DOHH2 (cell line): ENCODE measurements around the gene POLR3C.
A peak's percentile ranks its signal among the peaks of the same experiment; 100 is the strongest.

Experiments
- H3F3A ChIP-seq: fragments of 200-600 bp; sonication (generic), shearing (Covaris generic); 2 replicates; pipeline ENCODE4 v1.6.0; 2016; ENCODE audit warnings: antibody characterized with exemption, mild to moderate bottlenecking; ENCODE audit not compliant: control insufficient read depth, insufficient read depth
- H3K27ac ChIP-seq: fragments of 200-600 bp; sonication (generic); 2 replicates; pipeline ENCODE4 v1.5.1; 2014; ENCODE audit warnings: low read depth, mild to moderate bottlenecking, low read length, moderate library complexity
- H3K27me3 ChIP-seq: fragments of 200-600 bp; sonication (generic); 2 replicates; pipeline ENCODE4 v1.6.1; 2014; ENCODE audit warnings: mild to moderate bottlenecking, low read length, mixed read lengths; ENCODE audit not compliant: control insufficient read depth
- H3K36me3 ChIP-seq: fragments of 200-600 bp; sonication (generic); 2 replicates; pipeline ENCODE4 v1.6.1; 2014; ENCODE audit warnings: mild to moderate bottlenecking, low read length, moderate library complexity, mixed read lengths; ENCODE audit not compliant: control insufficient read depth
- H3K4me1 ChIP-seq: fragments of 200-600 bp; sonication (generic); 2 replicates; pipeline ENCODE4 v1.6.1; 2014; ENCODE audit warnings: mild to moderate bottlenecking, low read length, mixed read lengths; ENCODE audit not compliant: control insufficient read depth
- H3K4me2 ChIP-seq: fragments of 200-600 bp; sonication (generic); 2 replicates; pipeline ENCODE4 v1.6.0; 2014; ENCODE audit warnings: mild to moderate bottlenecking, low read length, moderate library complexity
- H3K4me3 ChIP-seq: fragments of 200-600 bp; sonication (generic); 2 replicates; pipeline ENCODE4 v1.5.1; 2014; ENCODE audit warnings: mild to moderate bottlenecking, low read length, mixed read lengths
- H3K79me2 ChIP-seq: fragments of 200-600 bp; sonication (generic); 2 replicates; pipeline ENCODE4 v1.6.1; 2014; ENCODE audit warnings: mild to moderate bottlenecking, low read length, mixed read lengths; ENCODE audit not compliant: control insufficient read depth
- H3K9me2 ChIP-seq: fragments of 200-600 bp; sonication (generic); replicated peaks from 2 replicates; pipeline ENCODE4 v1.6.1; 2014; ENCODE audit warnings: mild to moderate bottlenecking, low read length, mixed read lengths; ENCODE audit not compliant: control insufficient read depth
- H3K9me3 ChIP-seq: fragments of 200-600 bp; sonication (generic); 2 replicates; pipeline ENCODE4 v1.6.1; 2014; ENCODE audit warnings: antibody characterized with exemption, low read length, mixed read lengths; ENCODE audit not compliant: control insufficient read depth, insufficient read depth
- H4K20me1 ChIP-seq: fragments of 200-600 bp; sonication (generic); 2 replicates; pipeline ENCODE4 v1.6.0; 2014; ENCODE audit warnings: low read depth, mild to moderate bottlenecking, antibody characterized with exemption, low read length, moderate library complexity; ENCODE audit not compliant: control insufficient read depth, insufficient read depth
- CTCF ChIP-seq: fragments of 200-600 bp; sonication (generic); IDR thresholded peaks from one replicate; pipeline ENCODE4 v1.5.1; 2014; ENCODE audit warnings: antibody characterized with exemption, mild to moderate bottlenecking, low read depth, low read length; ENCODE audit not compliant: poor library complexity, severe bottlenecking
- EZH2phosphoT487 ChIP-seq: fragments of 200-600 bp; sonication (generic); IDR thresholded peaks from 2 replicates; pipeline ENCODE4 v1.6.1; 2017; ENCODE audit warnings: borderline replicate concordance, mild to moderate bottlenecking, antibody characterized with exemption, low read length, moderate library complexity, mixed read lengths

POLR3C gene

GRCh38 chr1:145837656-145838055 lies 13.7 kb downstream of the POLR3C start:
- H3K27ac ChIP-seq, result no peak overlapping the region
- H3K4me3 ChIP-seq, result no peak overlapping the region
- TF ChIP-seq EZH2phosphoT487, result no peak
- TF ChIP-seq CTCF, result no peak
- peaks cover 11% of the 10 kb centered on the region for H3F3A ChIP-seq
- H3K4me2 ChIP-seq, result no peak overlapping the region
- no peaks in the 10 kb centered on the region for H3K79me2 ChIP-seq
- H3K9me3 ChIP-seq, result no peaks in the 10 kb centered on the region
- H3K27me3 ChIP-seq, result no peaks in the 10 kb centered on the region
- no peaks in the 10 kb centered on the region for H3K9me2 ChIP-seq
- H3K4me1 ChIP-seq, result no peaks in the 10 kb centered on the region
- peaks cover 93% of the 10 kb centered on the region for H3K36me3 ChIP-seq
- H4K20me1 ChIP-seq, result no peaks in the 10 kb centered on the region

GRCh38 chr1:145843031-145843430 lies 19.0 kb downstream of the POLR3C start:
- Histone ChIP-seq H3K9me3 (no peaks in the 10 kb centered on the region), H3K27me3 (no peaks in the 10 kb centered on the region), H4K20me1 (no peaks in the 10 kb centered on the region), H3K79me2 (no peaks in the 10 kb centered on the region), H3K4me1 (peaks cover 30% of the 10 kb centered on the region), H3K36me3 (peaks cover 62% of the 10 kb centered on the region), H3K9me2 (no peaks in the 10 kb centered on the region), H3K4me3 (no peak overlapping the region), H3K27ac (no peak overlapping the region), H3F3A (peaks cover 35% of the 10 kb centered on the region), H3K4me2 (no peak overlapping the region)
- TF ChIP-seq EZH2phosphoT487, result no peak
- TF ChIP-seq CTCF, result no peak

- Histone ChIP-seq H3K79me2 (no peaks in the 10 kb centered on the region), H3K27me3 (no peaks in the 10 kb centered on the region), H3K4me2 (peak overlapping the region; percentile 100), H3K9me3 (no peaks in the 10 kb centered on the region), H3K4me3 (peak overlapping the region; percentile 90), H3K9me2 (no peaks in the 10 kb centered on the region), H3K36me3 (peaks cover 50% of the 10 kb centered on the region), H3K4me1 (peaks cover 30% of the 10 kb centered on the region), H4K20me1 (no peaks in the 10 kb centered on the region), H3F3A (peaks cover 35% of the 10 kb centered on the region), H3K27ac (peak overlapping the region; percentile 84)
- TF ChIP-seq EZH2phosphoT487 (no peak), CTCF (no peak)
Observed at GRCh38 chr1:145845144-145845513, 21.1 kb downstream of the POLR3C start.

GRCh38 chr1:145845514-145846161 lies 21.6 kb downstream of the POLR3C start, which contains the start of gene NUDT17:
Gene NUDT17, plus strand, starts transcription at chr1:145845630. Its CDS starts 11 bp downstream, at chr1:145845641.
- Histone ChIP-seq H3K36me3 (peaks cover 45% of the 10 kb centered on the region), H3K79me2 (no peaks in the 10 kb centered on the region), H3F3A (peaks cover 32% of the 10 kb centered on the region), H3K27ac (peak within 1 kb of the TSS; percentile 84), H3K27me3 (no peaks in the 10 kb centered on the region), H3K4me3 (peak within 1 kb of the TSS; percentile 90), H3K4me2 (peak within 1 kb of the TSS; percentile 100), H3K9me3 (no peaks in the 10 kb centered on the region), H3K9me2 (no peaks in the 10 kb centered on the region), H4K20me1 (no peaks in the 10 kb centered on the region), H3K4me1 (peaks cover 30% of the 10 kb centered on the region)
- peak; percentile 98 for TF ChIP-seq CTCF
- TF ChIP-seq EZH2phosphoT487, result no peak
